PC-3 (cell line): Measurements from ENCODE around the gene TNFRSF4. TPM values are rescaled to one million over a fixed set of nuclear protein-coding genes. Genes with fewer than 3 reads are reported as not detected.
A peak's percentile ranks its signal among the peaks of the same experiment; 100 is the strongest.

ENCODE experiments used
- ATAC-seq: fragments of 200-7000 bp; cut with Tn5 transposase; 2 replicates; pipeline ENCODE4 v1.9.1; 2020; ENCODE audit warnings: mild to moderate bottlenecking, moderate library complexity
- BruUV-seq: library from RNA; stranded (reverse); fragments of 400-500 nt; replicated peaks from 2 replicates; lab custom pipeline; 2021; lab: Mats Ljungman, UMichigan
- CTCF ChIA-PET: fragments of 300-600 bp; sonication (Branson Sonifier 250); formaldehyde crosslinking; loops from one replicate; lab custom pipeline; 2022; ENCODE audit warnings: antibody characterized with exemption; lab: Charles Lee
- POLR2A ChIA-PET: fragments of 300-600 bp; sonication (Branson Sonifier 250); formaldehyde crosslinking; loops from one replicate; lab custom pipeline; 2022; ENCODE audit warnings: antibody characterized with exemption; ENCODE audit not compliant: unreplicated experiment; lab: Charles Lee
- DNase-seq: peaks from one replicate; pipeline ENCODE4 v3.0.0-alpha.2; 2015
- H2AFZ ChIP-seq: fragments of 300-600 bp; sonication (generic); 2 replicates; pipeline ENCODE4 v1.6.0; 2016; ENCODE audit warnings: antibody characterized with exemption, low read length
- H3F3A ChIP-seq: fragments of 300-600 bp; sonication (generic); one replicate; pipeline ENCODE4 v1.6.0; 2017; ENCODE audit warnings: antibody characterized with exemption, low read length, control low read depth, mild to moderate bottlenecking; ENCODE audit not compliant: unreplicated experiment
- H3K27ac ChIP-seq: fragments of 300-600 bp; sonication (generic); 2 replicates; pipeline ENCODE4 v1.5.1; 2016; ENCODE audit warnings: mild to moderate bottlenecking, low read length
- H3K27me3 ChIP-seq: fragments of 300-600 bp; sonication (generic); 2 replicates; pipeline ENCODE4 v1.6.1; 2016; ENCODE audit warnings: low read length, mixed read lengths
- H3K36me3 ChIP-seq: fragments of 300-600 bp; sonication (generic); 2 replicates; pipeline ENCODE4 v1.6.1; 2016; ENCODE audit warnings: low read depth, mixed run types, low read length, mixed read lengths
- H3K4me1 ChIP-seq: fragments of 300-600 bp; sonication (generic); 2 replicates; pipeline ENCODE4 v1.5.1; 2016; ENCODE audit warnings: low read length; ENCODE audit not compliant: insufficient read depth
- H3K4me2 ChIP-seq: fragments of 300-600 bp; sonication (generic); 2 replicates; pipeline ENCODE4 v1.6.0; 2016; ENCODE audit warnings: low read length
- H3K4me3 ChIP-seq: fragments of 300-600 bp; sonication (generic); 2 replicates; pipeline ENCODE4 v1.5.1; 2016; ENCODE audit warnings: mild to moderate bottlenecking, low read length, mixed read lengths
- H3K79me2 ChIP-seq: fragments of 300-600 bp; sonication (generic); 2 replicates; pipeline ENCODE4 v1.6.1; 2017; ENCODE audit warnings: low read length, mixed read lengths
- H3K9ac ChIP-seq: fragments of 300-600 bp; sonication (generic); 2 replicates; pipeline ENCODE4 v1.6.0; 2016; ENCODE audit warnings: mild to moderate bottlenecking, low read length
- H3K9me2 ChIP-seq: fragments of 300-600 bp; sonication (generic); replicated peaks from 2 replicates; pipeline ENCODE4 v1.6.1; 2016; ENCODE audit warnings: mixed run types, low read length, mixed read lengths
- H3K9me3 ChIP-seq: fragments of 300-600 bp; sonication (generic); 2 replicates; pipeline ENCODE4 v1.6.1; 2016; ENCODE audit warnings: low read length, mixed read lengths
- H4K20me1 ChIP-seq: fragments of 300-600 bp; sonication (generic); 2 replicates; pipeline ENCODE4 v1.6.1; 2016; ENCODE audit warnings: low read length, mixed read lengths
- CTCF ChIP-seq: fragments of 300-600 bp; sonication (generic); conservative IDR thresholded peaks from 2 replicates; pipeline ENCODE4 v1.5.1; 2017; ENCODE audit warnings: antibody characterized with exemption, low read depth, mild to moderate bottlenecking, low read length
- EZH2 ChIP-seq: fragments of 300-600 bp; sonication (generic); IDR thresholded peaks from one replicate; pipeline ENCODE4 v1.6.1; 2017; ENCODE audit warnings: antibody characterized with exemption, mild to moderate bottlenecking, low read length; ENCODE audit not compliant: unreplicated experiment
- EZH2phosphoT487 ChIP-seq: fragments of 300-600 bp; sonication (generic); IDR thresholded peaks from 2 replicates; pipeline ENCODE4 v1.6.1; 2018; ENCODE audit warnings: mild to moderate bottlenecking, antibody characterized with exemption, low read length, borderline replicate concordance
- intact Hi-C: fragments of 100-400 bp; cut with micrococcal nuclease; formaldehyde crosslinking; loops from 2 replicates; pipeline ENCODE4 v1.9.0; 2023
- total RNA-seq: library from RNA; depleted of rRNA; stranded (reverse); fragments of >200 nt; gene quantifications from 2 replicates; pipeline ENCODE4 v1.2.3, GENCODE V29; 2014

The TNFRSF4 gene
- total RNA-seq, 1 experiment from 2014 or later: 0.11 TPM

GRCh38 chr1:1237874-1238701, 24.1 kb upstream of the TNFRSF4 start:
- Histone ChIP-seq H3K9ac (peak overlapping the region; percentile 71), H4K20me1 (no peaks in the 10 kb centered on the region), H3K36me3 (no peaks in the 10 kb centered on the region), H3K79me2 (peaks cover 27% of the 10 kb centered on the region), H3K4me2 (peak overlapping the region; percentile 76), H3K9me3 (no peaks in the 10 kb centered on the region), H3K27me3 (no peaks in the 10 kb centered on the region), H3K9me2 (no peaks in the 10 kb centered on the region), H3K4me3 (peak overlapping the region; percentile 39), H3F3A (no peaks in the 10 kb centered on the region), H2AFZ (peak overlapping the region; percentile 24; the same call in 1 of the 2 replicates), H3K4me1 (peaks cover 57% of the 10 kb centered on the region), H3K27ac (peak overlapping the region; percentile 91)
- POLR2A ChIA-PET: interaction anchor here (0.5 kb wide), 1 partner anchor 30 kb away, joined by 3 read pairs; no protein-coding TSS in a partner anchor
- intact Hi-C loops: loop anchor here (2.0 to 5.0 kb wide), 2 partner anchors 27 to 54 kb away; no protein-coding TSS in a partner anchor
- peak; percentile 29 for ATAC-seq
- TF ChIP-seq EZH2 (no peak), EZH2phosphoT487 (peak; percentile 90)
- peak; percentile 82 for DNase-seq
- CTCF ChIA-PET: interaction anchor here (0.6 to 0.9 kb wide), 2 partner anchors 56 to 115 kb away, joined by 3 to 4 read pairs; no protein-coding TSS in a partner anchor
- no TSS peak for BruUV-seq

GRCh38 chr1:1236945-1237873, 23.3 kb upstream of the TNFRSF4 start:
- CTCF ChIA-PET: interaction anchor here (0.6 to 0.9 kb wide), 2 partner anchors 56 to 114 kb away, joined by 3 to 4 read pairs; no protein-coding TSS in a partner anchor
- peak; percentile 56 for ATAC-seq

More at GRCh38 chr1:1236945-1237873, 23.3 kb upstream of the TNFRSF4 start:
- Histone ChIP-seq H3F3A (no peaks in the 10 kb centered on the region), H2AFZ (peak overlapping the region; percentile 24; the same call in 1 of the 2 replicates), H3K36me3 (no peaks in the 10 kb centered on the region), H3K9ac (peak overlapping the region; percentile 71), H3K4me1 (peaks cover 62% of the 10 kb centered on the region), H3K27ac (peak overlapping the region; percentile 91), H3K4me2 (peak overlapping the region; percentile 76), H4K20me1 (no peaks in the 10 kb centered on the region), H3K9me3 (no peaks in the 10 kb centered on the region), H3K4me3 (peak overlapping the region; percentile 39), H3K79me2 (peaks cover 34% of the 10 kb centered on the region), H3K9me2 (no peaks in the 10 kb centered on the region), H3K27me3 (no peaks in the 10 kb centered on the region)
- peak; percentile 78 for DNase-seq
- intact Hi-C loops: loop anchor here (5.0 kb wide), 1 partner anchor 55 kb away; no protein-coding TSS in a partner anchor
- TF ChIP-seq CTCF (no peak), EZH2 (no peak), EZH2phosphoT487 (no peak)
- POLR2A ChIA-PET: interaction anchor here (0.5 to 0.6 kb wide), 4 partner anchors 29 to 271 kb away, joined by 3 to 6 read pairs (median 4); partner anchors contain the start of gene PLEKHN1
- no TSS peak for BruUV-seq
